ENCODE measurements around the gene SLC2A9. TPM values are rescaled to one million over a fixed set of nuclear protein-coding genes. Genes with fewer than 3 reads are reported as not detected.

SLC2A9 gene
- total RNA-seq, 1 donor from 2014 or later, result 0.54 TPM

DNA sequence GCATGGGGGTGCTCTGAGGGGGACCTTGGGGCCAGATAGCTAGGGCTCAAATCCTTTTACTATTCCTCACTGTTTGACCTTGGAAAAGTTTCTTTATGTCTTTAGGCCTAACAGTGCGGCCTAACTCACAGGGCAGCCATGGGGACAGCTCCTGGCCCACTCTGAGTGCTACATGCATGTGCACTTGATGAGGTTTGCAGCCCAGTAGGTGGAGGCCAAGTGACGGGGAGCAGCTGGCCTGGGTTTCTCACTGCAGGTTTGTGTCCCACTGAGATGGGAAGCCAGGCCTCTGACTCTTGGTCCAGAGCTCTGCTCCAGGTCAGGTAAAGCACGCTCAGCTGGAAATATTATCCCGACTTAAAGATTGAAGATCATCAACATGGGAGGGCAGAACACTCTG is 102.8 kb downstream of the SLC2A9 start:
- H3K36me3 ChIP-seq (ENCODE audit: insufficient read depth, low read length), result no peaks in the 10 kb centered on the region
- no peak for FAIRE-seq
- Mint-ChIP-seq H3K36me3 (ENCODE audit: low read depth, unreplicated experiment) (no peaks in the 10 kb centered on the region), H3K27ac (ENCODE audit: unreplicated experiment) (no peak overlapping the region), H3K4me1 (ENCODE audit: low read depth, unreplicated experiment) (no peaks in the 10 kb centered on the region), H3K27me3 (ENCODE audit: low read depth, unreplicated experiment) (peaks cover 38% of the 10 kb centered on the region), H3K9me3 (ENCODE audit: unreplicated experiment) (no peaks in the 10 kb centered on the region), H3K4me3 (ENCODE audit: unreplicated experiment) (no peak overlapping the region)
- no peak overlapping the region for H3K4me2 ChIP-seq (ENCODE audit: low read length)
- DNase-seq (ENCODE audit: low read depth), result no peak
- H3K4me3 ChIP-seq (ENCODE audit: insufficient read depth, low read depth, low read length), result no peak overlapping the region
- no peaks in the 10 kb centered on the region for H3K9me3 ChIP-seq (ENCODE audit: insufficient read depth, low read depth, low read length)
- no peak overlapping the region for H2AFZ ChIP-seq (ENCODE audit: low read depth, low read length)
- H3K27me3 ChIP-seq (ENCODE audit: insufficient read depth, low read length), result peaks cover 2% of the 10 kb centered on the region
- no peak for TF ChIP-seq EZH2 (IDR thresholded peaks at IDR 0.05; ENCODE audit: insufficient read depth, low read length)
- TF ChIP-seq, protein P1, sequence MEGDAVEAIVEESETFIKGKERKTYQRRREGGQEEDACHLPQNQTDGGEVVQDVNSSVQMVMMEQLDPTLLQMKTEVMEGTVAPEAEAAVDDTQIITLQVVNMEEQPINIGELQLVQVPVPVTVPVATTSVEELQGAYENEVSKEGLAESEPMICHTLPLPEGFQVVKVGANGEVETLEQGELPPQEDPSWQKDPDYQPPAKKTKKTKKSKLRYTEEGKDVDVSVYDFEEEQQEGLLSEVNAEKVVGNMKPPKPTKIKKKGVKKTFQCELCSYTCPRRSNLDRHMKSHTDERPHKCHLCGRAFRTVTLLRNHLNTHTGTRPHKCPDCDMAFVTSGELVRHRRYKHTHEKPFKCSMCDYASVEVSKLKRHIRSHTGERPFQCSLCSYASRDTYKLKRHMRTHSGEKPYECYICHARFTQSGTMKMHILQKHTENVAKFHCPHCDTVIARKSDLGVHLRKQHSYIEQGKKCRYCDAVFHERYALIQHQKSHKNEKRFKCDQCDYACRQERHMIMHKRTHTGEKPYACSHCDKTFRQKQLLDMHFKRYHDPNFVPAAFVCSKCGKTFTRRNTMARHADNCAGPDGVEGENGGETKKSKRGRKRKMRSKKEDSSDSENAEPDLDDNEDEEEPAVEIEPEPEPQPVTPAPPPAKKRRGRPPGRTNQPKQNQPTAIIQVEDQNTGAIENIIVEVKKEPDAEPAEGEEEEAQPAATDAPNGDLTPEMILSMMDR (IDR thresholded peaks at IDR 0.05; ENCODE audit: insufficient read depth, low read depth, low read length), result no peak
- no peaks in the 10 kb centered on the region for H3K79me2 ChIP-seq (ENCODE audit: insufficient read depth, low read length)
- no peak overlapping the region for H3K9ac ChIP-seq (ENCODE audit: low read length)
- H3K4me1 ChIP-seq (ENCODE audit: insufficient read depth, low read length), result no peaks in the 10 kb centered on the region
- H4K20me1 ChIP-seq (ENCODE audit: insufficient read depth, low read length), result no peaks in the 10 kb centered on the region
- H3K27ac ChIP-seq (ENCODE audit: low read depth, low read length), result no peak overlapping the region

DNA sequence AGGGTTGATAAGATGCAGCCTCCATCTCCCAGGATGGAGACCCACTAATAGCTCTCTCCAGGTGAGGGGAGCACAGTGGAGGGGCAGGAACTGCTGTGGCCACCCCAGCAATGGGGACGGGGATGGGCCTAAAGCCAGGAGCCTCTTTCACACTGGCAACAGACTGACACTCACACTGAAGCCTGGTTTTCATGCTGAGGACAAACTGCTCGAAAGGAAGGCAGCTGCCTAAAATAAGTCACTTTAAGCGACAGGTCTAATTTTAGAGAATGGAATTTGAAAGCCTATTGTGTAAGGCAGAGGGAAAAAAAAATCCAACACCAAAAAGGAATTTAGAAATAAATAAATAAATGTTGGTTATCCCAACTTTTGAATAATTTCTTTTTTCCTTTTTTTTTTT is 104.4 kb downstream of the SLC2A9 start:
- peaks cover 4% of the 10 kb centered on the region for H3K9me3 ChIP-seq (ENCODE audit: insufficient read depth, low read depth, low read length)
- H2AFZ ChIP-seq (ENCODE audit: low read depth, low read length), result no peak overlapping the region
- no peaks in the 10 kb centered on the region for H4K20me1 ChIP-seq (ENCODE audit: insufficient read depth, low read length)
- peaks cover 2% of the 10 kb centered on the region for H3K27me3 ChIP-seq (ENCODE audit: insufficient read depth, low read length)
- FAIRE-seq, result no peak
- H3K4me3 ChIP-seq (ENCODE audit: insufficient read depth, low read depth, low read length), result no peak overlapping the region
- H3K27me3 Mint-ChIP-seq (ENCODE audit: low read depth, unreplicated experiment), result peaks cover 38% of the 10 kb centered on the region
- H3K36me3 Mint-ChIP-seq (ENCODE audit: low read depth, unreplicated experiment), result no peaks in the 10 kb centered on the region
- no peak overlapping the region for H3K4me2 ChIP-seq (ENCODE audit: low read length)
- no peaks in the 10 kb centered on the region for H3K4me1 Mint-ChIP-seq (ENCODE audit: low read depth, unreplicated experiment)
- no peak for DNase-seq (ENCODE audit: low read depth)
- no peaks in the 10 kb centered on the region for H3K36me3 ChIP-seq (ENCODE audit: insufficient read depth, low read length)
- H3K9me3 Mint-ChIP-seq (ENCODE audit: unreplicated experiment), result no peaks in the 10 kb centered on the region
- H3K27ac ChIP-seq (ENCODE audit: low read depth, low read length), result no peak overlapping the region
- no peak overlapping the region for H3K27ac Mint-ChIP-seq (ENCODE audit: unreplicated experiment)
- H3K4me3 Mint-ChIP-seq (ENCODE audit: unreplicated experiment), result no peak overlapping the region
- H3K4me1 ChIP-seq (ENCODE audit: insufficient read depth, low read length), result no peaks in the 10 kb centered on the region
- TF ChIP-seq, protein P1 (IDR thresholded peaks at IDR 0.05; ENCODE audit: insufficient read depth, low read depth, low read length), result no peak
- no peak for TF ChIP-seq EZH2 (IDR thresholded peaks at IDR 0.05; ENCODE audit: insufficient read depth, low read length)
- H3K79me2 ChIP-seq (ENCODE audit: insufficient read depth, low read length), result no peaks in the 10 kb centered on the region
- H3K9ac ChIP-seq (ENCODE audit: low read length), result no peak overlapping the region

DNA sequence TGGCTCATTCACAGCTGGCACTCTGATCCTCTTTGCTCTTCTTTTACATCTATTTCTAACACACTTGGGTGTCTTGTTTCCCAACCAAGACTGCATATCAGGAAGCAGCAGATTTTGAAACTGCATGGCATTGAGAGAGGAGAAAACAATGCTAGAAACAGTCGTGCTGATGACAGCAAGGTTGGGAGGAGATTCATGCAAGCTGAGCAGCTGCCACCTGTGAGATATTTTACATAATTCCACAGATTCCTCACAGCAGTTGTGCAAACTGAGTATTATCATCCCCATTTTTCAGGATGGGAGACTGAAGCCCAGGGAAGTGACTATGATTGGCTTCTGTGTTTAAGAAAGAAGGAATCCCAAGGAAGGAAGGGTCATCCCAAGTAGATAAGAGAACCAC is 105.0 kb downstream of the SLC2A9 start:
- no peaks in the 10 kb centered on the region for H3K4me1 Mint-ChIP-seq (ENCODE audit: low read depth, unreplicated experiment)
- no peaks in the 10 kb centered on the region for H3K4me1 ChIP-seq (ENCODE audit: insufficient read depth, low read length)
- TF ChIP-seq, protein P1 (IDR thresholded peaks at IDR 0.05; ENCODE audit: insufficient read depth, low read depth, low read length), result no peak
- no peak for TF ChIP-seq EZH2 (IDR thresholded peaks at IDR 0.05; ENCODE audit: insufficient read depth, low read length)
- no peak overlapping the region for H3K9ac ChIP-seq (ENCODE audit: low read length)
- H3K27me3 Mint-ChIP-seq (ENCODE audit: low read depth, unreplicated experiment), result peaks cover 41% of the 10 kb centered on the region
- H3K9me3 Mint-ChIP-seq (ENCODE audit: unreplicated experiment), result no peaks in the 10 kb centered on the region
- no peak overlapping the region for H3K27ac Mint-ChIP-seq (ENCODE audit: unreplicated experiment)
- no peak overlapping the region for H3K4me2 ChIP-seq (ENCODE audit: low read length)
- no peak for DNase-seq (ENCODE audit: low read depth)
- peaks cover 4% of the 10 kb centered on the region for H3K9me3 ChIP-seq (ENCODE audit: insufficient read depth, low read depth, low read length)
- H3K27ac ChIP-seq (ENCODE audit: low read depth, low read length), result no peak overlapping the region
- no peaks in the 10 kb centered on the region for H4K20me1 ChIP-seq (ENCODE audit: insufficient read depth, low read length)
- no peak overlapping the region for H2AFZ ChIP-seq (ENCODE audit: low read depth, low read length)
- no peak for FAIRE-seq
- no peaks in the 10 kb centered on the region for H3K79me2 ChIP-seq (ENCODE audit: insufficient read depth, low read length)
- H3K4me3 Mint-ChIP-seq (ENCODE audit: unreplicated experiment), result no peak overlapping the region
- H3K4me3 ChIP-seq (ENCODE audit: insufficient read depth, low read depth, low read length), result no peak overlapping the region
- H3K27me3 ChIP-seq (ENCODE audit: insufficient read depth, low read length), result peaks cover 2% of the 10 kb centered on the region
- no peaks in the 10 kb centered on the region for H3K36me3 ChIP-seq (ENCODE audit: insufficient read depth, low read length)
- no peaks in the 10 kb centered on the region for H3K36me3 Mint-ChIP-seq (ENCODE audit: low read depth, unreplicated experiment)

Measured in astrocyte (in vitro differentiated cells and primary cell).